HFF-Myc (cell line): ENCODE results near the gene LMX1B.

Source experiments
- DNase-seq: peaks from one replicate; pipeline ENCODE4 v3.0.0-alpha.2; 2011; ENCODE audit warnings: low read depth; ENCODE audit errors: extremely low read depth
- H3K4me3 ChIP-seq: replicated peaks from 2 replicates; pipeline ENCODE4 v1.5.1; 2011; ENCODE audit warnings: low read depth, mild to moderate bottlenecking, control low read depth, low read length
- CTCF ChIP-seq: IDR thresholded peaks from 2 replicates; pipeline ENCODE4 v1.5.1; 2012; ENCODE audit warnings: mild to moderate bottlenecking, low read depth, low read length, control low read depth; ENCODE audit errors: missing control alignments

Gene LMX1B

GRCh38 chr9:126682928-126683697, 69.4 kb downstream of the LMX1B start:
- no peak for DNase-seq
- no peak for TF ChIP-seq CTCF
- no peak overlapping the region for H3K4me3 ChIP-seq

- no peak overlapping the region for H3K4me3 ChIP-seq
- no peak for TF ChIP-seq CTCF
- no peak for DNase-seq
These were observed 69.9 kb downstream of the LMX1B start for GRCh38 chr9:126683698-126684044.

- no peak for TF ChIP-seq CTCF
- DNase-seq: no peak
- no peak overlapping the region for H3K4me3 ChIP-seq
These were observed 70.6 kb downstream of the LMX1B start for GRCh38 chr9:126684345-126684744.

- DNase-seq: no peak
- no peak overlapping the region for H3K4me3 ChIP-seq
- TF ChIP-seq CTCF: no peak
These were observed 71.3 kb downstream of the LMX1B start for GRCh38 chr9:126684965-126685465.

GRCh38 chr9:126687930-126688461, 74.3 kb downstream of the LMX1B start:
- DNase-seq: no peak
- H3K4me3 ChIP-seq: no peak overlapping the region
- TF ChIP-seq CTCF: no peak

GRCh38 chr9:126688617-126689016, 74.9 kb downstream of the LMX1B start:
- no peak overlapping the region for H3K4me3 ChIP-seq
- no peak for DNase-seq
- no peak for TF ChIP-seq CTCF
